H1 (cell line): Measurements from ENCODE around the gene CATSPERD. TPM values are rescaled to one million over a fixed set of nuclear protein-coding genes. Genes with fewer than 3 reads are reported as not detected.

ENCODE experiments used
- ATF3 ChIP-seq: IDR thresholded peaks from 2 replicates; pipeline ENCODE4 v1.6.1; 2011; ENCODE audit warnings: low read depth, mild to moderate bottlenecking, low read length; ENCODE audit not compliant: insufficient read depth
- CHD1 ChIP-seq: IDR thresholded peaks from 2 replicates; pipeline ENCODE4 v1.6.1; 2012; ENCODE audit warnings: low read depth, low read length, improper control_type of control experiment
- CHD7 ChIP-seq: fragments of 300-600 bp; sonication (generic); IDR thresholded peaks from 2 replicates; pipeline ENCODE4 v1.7.1; 2012; ENCODE audit warnings: low read length, moderate library complexity, mild to moderate bottlenecking, inconsistent platforms; ENCODE audit not compliant: insufficient replicate concordance
- CREB1 ChIP-seq: IDR thresholded peaks from 2 replicates; pipeline ENCODE4 v1.6.1; 2012; ENCODE audit warnings: inconsistent platforms
- GTF2F1 ChIP-seq: IDR thresholded peaks from 2 replicates; pipeline ENCODE4 v1.6.1; 2012; ENCODE audit warnings: low read depth, low read length, improper control_type of control experiment, borderline replicate concordance
- HDAC6 ChIP-seq: IDR thresholded peaks from one replicate; pipeline ENCODE4 v1.7.1; 2012; ENCODE audit warnings: low read depth, mild to moderate bottlenecking, inconsistent platforms, low read length, moderate library complexity
- USF2 ChIP-seq: IDR thresholded peaks from 2 replicates; pipeline ENCODE4 v1.6.1; 2011; ENCODE audit warnings: low read length, improper control_type of control experiment
- YY1 ChIP-seq: IDR thresholded peaks from 2 replicates; pipeline ENCODE4 v1.6.1; 2011; ENCODE audit warnings: low read depth, mild to moderate bottlenecking, low read length
- polyA plus RNA-seq, 7 experiments: library from polyadenylated mRNA; depleted of rRNA in 3 of 7; stranded (reverse) in 5 of 7; unstranded in 2 of 7; fragments of >200 nt in 5 of 7; fragments of 200-250 nt in 2 of 7; gene quantifications; 1 replicate in 5 of 7; 2 replicates in 1 of 7; 4 replicates in 1 of 7; pipeline versions ENCODE4 v1.2.1 to v1.2.3, GENCODE V29; 2011 to 2013; ENCODE audit warnings: missing spikeins in 2 of 7, mixed read lengths in 2 of 7
- total RNA-seq: library from RNA; stranded (reverse); fragmentation: NEBNext Ultra II Directional; extraction: Animal tissue kit (Norgen Biotek cat#: 25700); gene quantifications from 2 replicates; pipeline ENCODE4 v1.2.1, GENCODE V29; 2021

The CATSPERD gene
- total and polyA plus RNA-seq, 2 of the 8 experiments (the other 6 are each of a cell fraction or from before 2014, with no cell fraction given) = 0.12 TPM; not detected in 1

GRCh38 chr19:5803752-5804515 lies 83.5 kb downstream of the CATSPERD start (continued):
- no peak for TF ChIP-seq CHD7
- peak; percentile 64 for TF ChIP-seq CREB1
- TF ChIP-seq GTF2F1 = no peak
- TF ChIP-seq CHD1 = no peak
- TF ChIP-seq YY1 = peak; percentile 58; the same call in 1 of the 2 replicates
- TF ChIP-seq USF2 = no peak
- peak; percentile 68; the same call in 1 of the 2 replicates for TF ChIP-seq ATF3
- no peak for TF ChIP-seq HDAC6
